Stimulated activated CD8-positive, alpha-beta memory T cell treated with anti-CD3 and anti-CD28 coated beads, Interleukin-12 subunit alpha, Interleukin-12 subunit beta, amount 100 ng/mL, for 24 hours (primary cell): ENCODE results near the gene PCDHA2.
"Not testable (repeated sequence)": the region's sequence is repeated elsewhere in the genome, so short reads cannot be mapped to it uniquely, and the experiment has no call there.

Experiments used
- DNase-seq: peaks from one replicate; pipeline ENCODE4 v3.0.0-alpha.2; 2020; ENCODE audit errors: extremely low read depth

PCDHA2 gene

DNA sequence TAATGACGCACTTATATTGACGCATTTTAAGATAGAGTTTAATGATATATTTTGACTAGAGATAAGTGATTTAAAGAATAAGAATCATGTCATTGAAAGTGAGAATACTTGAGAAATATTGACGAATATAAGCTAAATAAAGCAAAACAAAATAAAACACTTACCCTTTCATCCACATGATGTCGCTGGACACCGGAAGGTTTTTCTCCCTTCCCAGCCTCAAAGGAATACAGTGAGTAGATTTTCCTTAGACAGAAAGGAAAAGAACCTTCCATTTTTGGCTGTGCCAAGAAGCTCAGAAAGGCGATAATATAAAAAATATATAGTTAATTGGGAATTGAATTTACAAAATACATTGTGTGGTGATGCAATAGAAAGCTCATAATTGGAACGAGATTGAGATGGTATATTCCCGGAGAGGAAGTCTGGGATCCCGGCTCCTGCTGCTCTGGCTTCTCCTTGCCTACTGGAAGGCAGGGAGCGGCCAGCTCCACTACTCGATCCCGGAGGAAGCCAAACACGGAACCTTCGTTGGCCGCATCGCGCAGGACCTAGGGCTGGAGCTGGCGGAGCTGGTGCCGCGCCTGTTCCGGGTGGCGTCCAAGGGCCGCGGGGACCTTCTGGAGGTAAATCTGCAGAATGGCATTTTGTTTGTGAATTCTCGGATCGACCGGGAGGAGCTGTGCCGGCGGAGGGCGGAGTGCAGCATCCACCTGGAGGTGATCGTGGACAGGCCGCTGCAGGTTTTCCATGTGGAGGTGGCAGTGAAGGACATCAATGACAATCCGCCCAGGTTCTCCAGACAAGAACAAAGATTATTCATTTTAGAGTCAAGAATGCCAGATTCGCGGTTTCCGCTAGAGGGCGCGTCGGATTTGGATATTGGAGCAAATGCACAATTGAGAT is 27.0 kb downstream of the PCDHA2 start, which contains the start of gene PCDHA5:
TSS of gene PCDHA5 (plus strand) at position 239 of the 906 bp plus-strand sequence.
- DNase-seq, result no peak

DNA sequence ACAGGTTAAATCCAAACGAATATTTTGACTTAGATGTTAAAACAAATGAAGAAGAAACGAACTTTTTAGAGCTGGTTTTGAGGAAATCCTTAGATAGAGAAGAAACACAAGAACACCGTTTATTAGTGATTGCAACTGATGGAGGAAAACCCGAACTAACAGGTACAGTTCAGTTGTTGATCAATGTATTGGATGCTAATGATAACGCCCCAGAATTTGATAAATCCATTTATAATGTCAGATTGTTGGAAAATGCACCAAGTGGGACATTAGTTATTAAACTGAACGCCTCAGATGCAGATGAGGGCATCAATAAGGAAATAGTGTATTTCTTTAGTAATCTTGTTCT is 27.6 kb downstream of the PCDHA2 start:
- DNase-seq, result no peak

DNA sequence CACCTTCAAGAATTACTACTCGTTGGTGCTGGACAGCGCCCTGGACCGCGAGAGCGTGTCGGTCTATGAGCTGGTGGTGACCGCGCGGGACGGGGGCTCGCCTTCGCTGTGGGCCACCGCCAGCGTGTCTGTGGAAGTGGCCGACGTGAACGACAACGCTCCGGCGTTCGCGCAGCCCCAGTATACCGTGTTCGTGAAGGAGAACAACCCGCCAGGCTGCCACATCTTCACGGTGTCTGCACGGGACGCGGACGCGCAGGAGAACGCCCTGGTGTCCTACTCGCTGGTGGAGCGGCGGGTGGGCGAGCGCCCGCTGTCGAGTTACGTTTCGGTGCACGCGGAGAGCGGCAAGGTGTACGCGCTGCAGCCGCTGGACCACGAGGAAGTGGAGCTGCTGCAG is 28.3 kb downstream of the PCDHA2 start:
- DNase-seq, result not testable (repeated sequence)

DNA sequence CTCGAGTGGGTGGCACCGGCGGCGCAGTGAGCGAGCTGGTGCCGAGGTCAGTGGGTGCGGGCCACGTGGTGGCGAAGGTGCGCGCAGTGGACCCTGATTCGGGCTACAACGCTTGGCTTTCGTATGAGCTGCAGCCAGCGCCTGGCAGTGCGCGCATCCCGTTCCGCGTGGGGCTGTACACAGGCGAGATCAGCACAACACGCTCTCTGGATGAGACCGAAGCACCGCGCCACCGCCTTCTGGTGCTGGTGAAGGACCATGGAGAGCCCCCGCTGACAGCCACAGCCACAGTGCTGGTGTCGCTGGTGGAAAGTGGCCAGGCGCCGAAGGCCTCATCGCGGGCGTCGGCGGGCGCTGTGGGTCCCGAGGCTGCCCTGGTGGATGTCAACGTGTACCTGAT is 28.8 kb downstream of the PCDHA2 start:
- DNase-seq, result no peak

DNA sequence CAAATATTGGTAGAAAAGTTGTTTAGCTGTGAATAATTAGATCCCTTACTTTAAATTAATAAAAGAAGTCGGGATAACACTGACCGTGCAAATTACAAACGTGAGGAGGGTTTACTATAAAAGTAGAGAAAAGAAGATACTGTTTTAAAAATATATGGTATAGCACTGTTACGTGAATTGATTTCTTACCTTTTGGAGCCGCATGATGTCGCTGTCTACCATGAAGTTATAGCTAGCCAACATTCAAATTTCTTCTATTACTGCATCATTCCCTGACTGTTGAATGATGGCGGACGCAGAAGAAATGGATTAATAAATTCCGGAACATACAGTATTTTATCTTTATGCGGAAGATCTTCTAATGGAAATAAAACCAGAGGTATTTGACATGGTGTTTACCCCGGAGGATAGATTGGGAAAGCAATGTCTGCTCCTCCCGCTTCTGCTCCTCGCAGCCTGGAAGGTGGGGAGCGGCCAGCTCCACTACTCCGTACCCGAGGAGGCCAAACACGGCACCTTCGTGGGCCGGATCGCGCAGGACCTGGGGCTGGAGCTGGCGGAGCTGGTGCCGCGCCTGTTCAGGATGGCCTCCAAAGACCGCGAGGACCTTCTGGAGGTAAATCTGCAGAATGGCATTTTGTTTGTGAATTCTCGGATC is 33.2 kb downstream of the PCDHA2 start, which contains the start of gene PCDHA6:
TSS of gene PCDHA6 (plus strand) at position 257 of the 658 bp plus-strand sequence. CDS start at position 389, 132 bp downstream.
- DNase-seq, result no peak

DNA sequence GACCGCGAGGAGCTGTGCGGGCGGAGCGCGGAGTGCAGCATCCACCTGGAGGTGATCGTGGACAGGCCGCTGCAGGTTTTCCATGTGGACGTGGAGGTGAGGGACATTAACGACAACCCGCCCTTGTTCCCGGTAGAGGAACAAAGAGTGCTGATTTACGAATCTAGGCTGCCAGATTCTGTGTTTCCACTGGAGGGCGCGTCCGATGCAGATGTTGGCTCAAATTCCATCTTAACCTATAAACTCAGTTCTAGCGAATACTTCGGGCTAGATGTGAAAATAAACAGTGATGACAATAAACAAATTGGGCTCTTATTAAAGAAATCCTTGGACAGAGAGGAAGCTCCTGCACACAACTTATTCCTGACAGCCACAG is 33.7 kb downstream of the PCDHA2 start:
- DNase-seq, result no peak

DNA sequence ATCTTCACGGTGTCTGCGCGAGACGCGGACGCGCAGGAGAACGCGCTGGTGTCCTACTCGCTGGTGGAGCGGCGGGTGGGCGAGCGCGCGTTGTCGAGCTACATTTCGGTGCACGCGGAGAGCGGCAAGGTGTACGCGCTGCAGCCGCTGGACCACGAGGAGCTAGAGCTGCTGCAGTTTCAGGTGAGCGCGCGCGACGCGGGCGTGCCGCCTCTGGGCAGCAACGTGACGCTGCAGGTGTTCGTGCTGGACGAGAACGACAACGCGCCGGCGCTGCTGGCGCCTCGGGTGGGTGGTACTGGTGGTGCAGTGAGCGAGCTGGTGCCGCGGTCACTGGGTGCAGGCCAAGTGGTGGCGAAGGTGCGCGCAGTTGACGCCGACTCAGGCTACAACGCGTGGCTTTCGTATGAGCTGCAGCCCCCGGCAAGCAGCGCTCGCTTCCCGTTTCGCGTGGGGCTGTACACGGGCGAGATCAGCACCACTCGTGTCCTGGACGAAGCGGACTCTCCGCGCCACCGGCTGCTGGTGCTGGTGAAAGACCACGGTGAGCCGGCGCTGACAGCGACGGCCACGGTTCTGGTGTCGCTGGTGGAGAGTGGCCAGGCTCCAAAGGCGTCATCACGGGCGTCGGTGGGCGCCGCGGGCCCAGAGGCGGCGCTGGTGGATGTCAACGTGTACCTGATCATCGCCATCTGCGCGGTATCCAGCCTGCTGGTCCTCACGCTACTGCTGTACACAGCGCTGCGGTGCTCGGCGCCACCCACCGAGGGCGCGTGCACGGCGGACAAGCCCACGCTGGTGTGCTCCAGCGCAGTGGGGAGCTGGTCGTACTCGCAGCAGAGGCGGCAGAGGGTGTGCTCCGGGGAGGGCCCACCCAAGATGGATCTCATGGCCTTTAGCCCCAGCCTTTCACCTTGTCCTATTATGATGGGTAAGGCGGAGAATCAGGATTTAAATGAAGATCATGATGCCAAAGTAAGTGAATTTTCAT is 35.2 kb downstream of the PCDHA2 start:
- not testable (repeated sequence) for DNase-seq

DNA sequence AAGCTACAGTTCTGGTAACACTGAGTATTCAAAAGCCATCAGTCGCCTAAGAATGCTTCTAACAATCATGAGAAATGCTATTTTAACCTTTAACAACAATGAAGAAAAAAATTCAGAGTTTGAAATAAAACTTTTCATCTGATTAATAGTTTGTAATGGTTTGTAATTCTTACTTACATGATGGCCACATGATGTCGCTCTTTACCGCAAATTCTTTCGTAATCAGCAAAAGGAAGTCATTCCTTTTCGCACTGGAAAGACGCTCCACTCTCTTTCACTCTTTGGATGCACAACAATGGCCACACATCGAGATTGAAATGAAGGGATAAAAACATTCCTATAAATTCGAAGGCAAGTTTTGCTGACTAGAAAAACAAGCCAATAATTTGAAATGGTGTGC is 39.3 kb downstream of the PCDHA2 start, which contains the start of gene PCDHA7:
TSS of gene PCDHA7 (plus strand) at position 277 of the 400 bp plus-strand sequence. CDS start at position 392, 115 bp downstream.
- no peak for DNase-seq

DNA sequence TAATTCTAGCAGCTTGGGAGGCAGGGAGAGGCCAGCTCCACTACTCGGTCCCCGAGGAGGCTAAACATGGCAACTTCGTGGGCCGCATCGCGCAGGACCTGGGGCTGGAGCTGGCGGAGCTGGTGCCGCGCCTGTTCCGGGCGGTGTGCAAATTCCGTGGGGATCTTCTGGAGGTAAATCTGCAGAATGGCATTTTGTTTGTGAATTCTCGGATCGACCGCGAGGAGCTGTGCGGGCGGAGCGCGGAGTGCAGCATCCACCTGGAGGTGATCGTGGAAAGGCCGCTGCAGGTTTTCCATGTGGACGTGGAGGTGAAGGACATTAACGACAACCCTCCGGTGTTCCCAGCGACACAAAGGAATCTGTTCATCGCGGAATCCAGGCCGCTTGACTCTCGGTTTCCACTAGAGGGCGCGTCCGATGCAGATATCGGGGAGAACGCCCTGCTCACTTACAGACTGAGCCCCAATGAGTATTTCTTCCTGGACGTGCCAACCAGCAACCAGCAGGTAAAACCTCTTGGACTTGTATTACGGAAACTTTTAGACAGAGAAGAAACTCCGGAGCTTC is 39.9 kb downstream of the PCDHA2 start:
- not testable (repeated sequence) for DNase-seq

DNA sequence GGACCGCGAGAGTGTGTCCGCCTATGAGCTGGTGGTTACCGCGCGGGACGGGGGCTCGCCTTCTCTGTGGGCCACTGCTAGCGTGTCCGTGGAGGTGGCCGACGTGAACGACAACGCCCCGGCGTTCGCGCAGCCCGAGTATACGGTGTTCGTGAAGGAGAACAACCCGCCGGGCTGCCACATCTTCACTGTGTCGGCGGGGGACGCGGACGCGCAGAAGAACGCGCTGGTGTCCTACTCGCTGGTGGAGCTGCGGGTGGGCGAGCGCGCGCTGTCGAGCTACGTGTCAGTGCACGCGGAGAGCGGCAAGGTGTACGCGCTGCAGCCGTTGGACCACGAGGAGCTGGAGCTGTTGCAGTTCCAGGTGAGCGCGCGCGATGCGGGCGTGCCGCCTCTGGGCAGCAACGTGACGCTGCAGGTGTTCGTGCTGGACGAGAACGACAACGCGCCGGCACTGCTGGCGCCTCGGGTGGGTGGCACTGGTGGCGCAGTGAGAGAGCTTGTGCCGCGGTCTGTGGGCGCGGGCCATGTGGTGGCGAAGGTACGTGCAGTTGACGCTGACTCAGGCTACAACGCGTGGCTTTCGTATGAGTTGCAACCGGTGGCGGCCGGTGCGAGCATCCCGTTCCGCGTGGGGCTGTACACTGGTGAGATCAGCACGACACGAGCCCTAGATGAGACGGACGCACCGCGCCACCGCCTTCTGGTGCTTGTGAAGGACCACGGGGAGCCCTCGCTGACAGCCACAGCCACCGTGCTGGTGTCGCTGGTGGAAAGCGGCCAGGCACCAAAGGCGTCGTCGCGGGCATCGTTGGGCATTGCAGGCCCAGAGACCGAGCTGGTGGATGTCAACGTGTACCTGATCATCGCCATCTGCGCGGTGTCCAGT is 41.2 kb downstream of the PCDHA2 start:
- DNase-seq, result no peak

DNA sequence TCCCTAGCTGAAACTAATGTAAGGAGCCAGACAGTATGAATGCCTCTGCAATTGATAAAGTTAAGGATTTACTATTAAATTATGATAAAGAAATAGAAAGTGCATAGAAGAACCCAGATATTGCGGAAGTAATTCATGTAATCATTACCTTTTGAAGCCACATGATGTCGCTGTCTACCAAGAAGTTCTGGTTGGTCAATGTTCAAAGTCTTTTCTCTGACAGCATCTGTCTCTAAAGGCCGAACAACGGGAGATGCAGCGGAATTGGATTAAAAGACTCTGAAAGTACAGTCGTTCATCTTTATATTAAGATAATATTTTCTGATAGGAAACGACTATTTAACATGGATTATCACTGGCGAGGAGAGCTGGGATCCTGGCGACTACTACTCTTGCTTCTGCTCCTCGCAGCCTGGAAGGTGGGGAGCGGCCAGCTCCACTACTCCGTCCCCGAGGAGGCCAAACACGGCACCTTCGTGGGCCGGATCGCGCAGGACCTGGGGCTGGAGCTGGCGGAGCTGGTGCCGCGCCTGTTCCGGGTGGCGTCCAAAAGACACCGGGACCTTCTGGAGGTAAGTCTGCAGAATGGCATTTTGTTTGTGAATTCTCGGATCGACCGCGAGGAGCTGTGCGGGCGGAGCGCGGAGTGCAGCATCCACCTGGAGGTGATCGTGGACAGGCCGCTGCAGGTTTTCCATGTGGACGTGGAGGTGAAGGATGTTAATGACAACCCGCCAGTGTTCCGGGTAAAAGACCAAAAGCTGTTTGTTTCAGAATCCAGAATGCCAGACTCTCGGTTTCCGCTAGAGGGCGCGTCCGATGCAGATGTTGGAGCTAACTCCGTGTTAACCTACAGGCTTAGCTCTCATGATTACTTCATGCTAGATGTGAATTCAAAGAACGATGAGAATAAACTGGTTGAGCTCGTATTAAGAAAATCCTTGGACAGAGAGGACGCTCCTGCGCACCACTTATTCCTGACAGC is 46.6 kb downstream of the PCDHA2 start, which contains the start of gene PCDHA8:
TSS of gene PCDHA8 (plus strand) at position 210 of the 985 bp plus-strand sequence. CDS start at position 345, 135 bp downstream.
- DNase-seq, result no peak

DNA sequence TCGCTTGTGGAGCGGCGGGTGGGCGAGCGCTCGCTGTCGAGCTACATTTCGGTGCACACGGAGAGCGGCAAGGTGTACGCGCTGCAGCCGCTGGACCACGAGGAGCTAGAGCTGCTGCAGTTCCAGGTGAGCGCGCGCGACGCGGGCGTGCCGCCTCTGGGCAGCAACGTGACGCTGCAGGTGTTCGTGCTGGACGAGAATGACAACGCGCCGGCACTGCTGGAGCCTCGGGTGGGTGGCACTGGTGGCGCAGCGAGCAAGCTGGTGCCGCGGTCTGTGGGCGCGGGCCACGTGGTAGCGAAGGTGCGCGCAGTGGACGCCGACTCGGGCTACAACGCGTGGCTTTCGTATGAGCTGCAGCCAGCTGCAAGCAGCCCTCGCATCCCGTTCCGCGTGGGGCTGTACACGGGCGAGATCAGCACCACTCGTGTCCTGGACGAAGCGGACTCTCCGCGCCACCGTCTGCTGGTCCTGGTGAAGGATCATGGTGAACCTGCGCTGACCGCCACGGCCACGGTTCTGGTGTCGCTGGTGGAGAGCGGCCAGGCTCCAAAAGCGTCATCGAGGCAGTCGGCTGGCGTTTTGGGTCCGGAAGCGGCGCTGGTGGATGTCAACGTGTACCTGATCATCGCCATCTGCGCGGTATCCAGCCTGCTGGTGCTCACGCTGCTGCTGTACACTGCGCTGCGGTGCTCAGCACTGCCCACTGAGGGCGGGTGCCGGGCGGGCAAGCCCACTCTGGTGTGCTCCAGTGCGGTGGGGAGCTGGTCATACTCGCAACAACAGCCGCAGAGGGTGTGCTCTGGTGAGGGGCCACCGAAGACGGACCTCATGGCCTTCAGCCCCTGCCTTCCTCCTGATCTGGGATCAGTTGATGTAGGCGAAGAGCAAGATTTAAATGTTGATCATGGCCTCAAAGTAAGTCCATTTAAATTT is 48.4 kb downstream of the PCDHA2 start:
- no peak for DNase-seq
